ENCODE measurements around the gene KRT77. TPM values are rescaled to one million over a fixed set of nuclear protein-coding genes. Genes with fewer than 3 reads are reported as not detected.

KRT77 gene
- polyA plus RNA-seq, 1 of the 3 experiments (the other 2 are of a cell fraction), result not detected

DNA sequence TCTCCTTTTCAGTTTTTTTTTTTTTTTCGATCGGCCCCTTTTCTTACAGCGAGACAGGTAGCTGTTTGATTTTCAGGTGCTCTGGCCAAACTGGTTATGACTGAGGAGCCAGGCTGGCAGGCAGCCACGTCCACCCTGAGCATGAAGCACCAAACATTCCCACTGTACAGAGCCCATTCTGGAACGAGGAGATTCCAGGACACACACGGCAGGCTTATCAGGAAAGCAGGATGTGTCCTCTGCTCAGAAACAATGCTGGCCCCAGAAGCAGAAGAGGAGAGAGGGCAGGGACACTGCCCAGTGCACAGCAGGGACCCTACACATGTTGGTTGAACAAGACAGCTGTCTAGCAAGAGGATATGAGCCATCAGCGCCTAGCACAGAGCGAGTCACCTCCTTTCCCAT lies 47.6 kb downstream of the KRT77 start:
- peaks cover 37% of the 10 kb centered on the region for H3K27me3 ChIP-seq (ENCODE audit: insufficient read depth)
- H2AFZ ChIP-seq (ENCODE audit: low read depth), result no peak overlapping the region
- no peaks in the 10 kb centered on the region for H3K9me2 ChIP-seq
- no peak overlapping the region for H3K4me3 ChIP-seq (ENCODE audit: low read depth in 2 of 2, low read length in 1 of 2)
- no peaks in the 10 kb centered on the region for H3K4me1 ChIP-seq (ENCODE audit: control insufficient read depth in 1 of 2, insufficient read depth in 2 of 2, low read depth in 1 of 2, low read length in 1 of 2)
- CTCF ChIA-PET, result interaction anchor here (2.0 to 2.1 kb wide), 2 partner anchors 224 to 229 kb away, joined by 6 to 9 read pairs; no protein-coding TSS in a partner anchor
- H3K9me3 ChIP-seq, result no peaks in the 10 kb centered on the region
- H3K79me2 ChIP-seq (ENCODE audit: insufficient read depth), result no peaks in the 10 kb centered on the region
- DNase-seq, result no peak
- TF ChIP-seq RXRA (IDR thresholded peaks at IDR 0.05; ENCODE audit: borderline replicate concordance, low read depth) (no peak), TCF12 (IDR thresholded peaks at IDR 0.05) (no peak), GABPA (IDR thresholded peaks at IDR 0.05; ENCODE audit: low read depth) (no peak), ELF1 (IDR thresholded peaks at IDR 0.05) (no peak), EZH2phosphoT487 (IDR thresholded peaks at IDR 0.05; ENCODE audit: borderline replicate concordance, low read depth) (no peak), POLR2AphosphoS5 (IDR thresholded peaks at IDR 0.05; ENCODE audit: low read depth, low read length) (no peak), TAF1 (IDR thresholded peaks at IDR 0.05; ENCODE audit: borderline replicate concordance, low read depth, low read length) (no peak), RAD21 (IDR thresholded peaks at IDR 0.05; ENCODE audit: low read length) (no peak), NFIC (IDR thresholded peaks at IDR 0.05; ENCODE audit: borderline replicate concordance) (no peak), TEAD4 (IDR thresholded peaks at IDR 0.05; ENCODE audit: borderline replicate concordance, insufficient read depth) (no peak), REST (IDR thresholded peaks at IDR 0.05; ENCODE audit: low read depth, low read length) (no peak), SMC3 (IDR thresholded peaks at IDR 0.05; ENCODE audit: low read depth, low read length) (no peak), USF1 (IDR thresholded peaks at IDR 0.05; ENCODE audit: borderline replicate concordance, low read depth) (no peak), YY1 (IDR thresholded peaks at IDR 0.05; ENCODE audit: low read depth) (no peak), MXI1 (IDR thresholded peaks at IDR 0.05; ENCODE audit: low read depth, low read length) (no peak)
- TF ChIP-seq, protein P1, sequence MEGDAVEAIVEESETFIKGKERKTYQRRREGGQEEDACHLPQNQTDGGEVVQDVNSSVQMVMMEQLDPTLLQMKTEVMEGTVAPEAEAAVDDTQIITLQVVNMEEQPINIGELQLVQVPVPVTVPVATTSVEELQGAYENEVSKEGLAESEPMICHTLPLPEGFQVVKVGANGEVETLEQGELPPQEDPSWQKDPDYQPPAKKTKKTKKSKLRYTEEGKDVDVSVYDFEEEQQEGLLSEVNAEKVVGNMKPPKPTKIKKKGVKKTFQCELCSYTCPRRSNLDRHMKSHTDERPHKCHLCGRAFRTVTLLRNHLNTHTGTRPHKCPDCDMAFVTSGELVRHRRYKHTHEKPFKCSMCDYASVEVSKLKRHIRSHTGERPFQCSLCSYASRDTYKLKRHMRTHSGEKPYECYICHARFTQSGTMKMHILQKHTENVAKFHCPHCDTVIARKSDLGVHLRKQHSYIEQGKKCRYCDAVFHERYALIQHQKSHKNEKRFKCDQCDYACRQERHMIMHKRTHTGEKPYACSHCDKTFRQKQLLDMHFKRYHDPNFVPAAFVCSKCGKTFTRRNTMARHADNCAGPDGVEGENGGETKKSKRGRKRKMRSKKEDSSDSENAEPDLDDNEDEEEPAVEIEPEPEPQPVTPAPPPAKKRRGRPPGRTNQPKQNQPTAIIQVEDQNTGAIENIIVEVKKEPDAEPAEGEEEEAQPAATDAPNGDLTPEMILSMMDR (IDR thresholded peaks at IDR 0.05), result no peak
- TF ChIP-seq, protein P2, sequence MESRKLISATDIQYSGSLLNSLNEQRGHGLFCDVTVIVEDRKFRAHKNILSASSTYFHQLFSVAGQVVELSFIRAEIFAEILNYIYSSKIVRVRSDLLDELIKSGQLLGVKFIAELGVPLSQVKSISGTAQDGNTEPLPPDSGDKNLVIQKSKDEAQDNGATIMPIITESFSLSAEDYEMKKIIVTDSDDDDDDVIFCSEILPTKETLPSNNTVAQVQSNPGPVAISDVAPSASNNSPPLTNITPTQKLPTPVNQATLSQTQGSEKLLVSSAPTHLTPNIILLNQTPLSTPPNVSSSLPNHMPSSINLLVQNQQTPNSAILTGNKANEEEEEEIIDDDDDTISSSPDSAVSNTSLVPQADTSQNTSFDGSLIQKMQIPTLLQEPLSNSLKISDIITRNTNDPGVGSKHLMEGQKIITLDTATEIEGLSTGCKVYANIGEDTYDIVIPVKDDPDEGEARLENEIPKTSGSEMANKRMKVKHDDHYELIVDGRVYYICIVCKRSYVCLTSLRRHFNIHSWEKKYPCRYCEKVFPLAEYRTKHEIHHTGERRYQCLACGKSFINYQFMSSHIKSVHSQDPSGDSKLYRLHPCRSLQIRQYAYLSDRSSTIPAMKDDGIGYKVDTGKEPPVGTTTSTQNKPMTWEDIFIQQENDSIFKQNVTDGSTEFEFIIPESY (IDR thresholded peaks at IDR 0.05; ENCODE audit: borderline replicate concordance, low read depth), result no peak
- TF ChIP-seq, protein P3, sequence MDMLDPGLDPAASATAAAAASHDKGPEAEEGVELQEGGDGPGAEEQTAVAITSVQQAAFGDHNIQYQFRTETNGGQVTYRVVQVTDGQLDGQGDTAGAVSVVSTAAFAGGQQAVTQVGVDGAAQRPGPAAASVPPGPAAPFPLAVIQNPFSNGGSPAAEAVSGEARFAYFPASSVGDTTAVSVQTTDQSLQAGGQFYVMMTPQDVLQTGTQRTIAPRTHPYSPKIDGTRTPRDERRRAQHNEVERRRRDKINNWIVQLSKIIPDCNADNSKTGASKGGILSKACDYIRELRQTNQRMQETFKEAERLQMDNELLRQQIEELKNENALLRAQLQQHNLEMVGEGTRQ (IDR thresholded peaks at IDR 0.05; ENCODE audit: borderline replicate concordance, low read depth, low read length), result no peak
- TF ChIP-seq, protein P4, sequence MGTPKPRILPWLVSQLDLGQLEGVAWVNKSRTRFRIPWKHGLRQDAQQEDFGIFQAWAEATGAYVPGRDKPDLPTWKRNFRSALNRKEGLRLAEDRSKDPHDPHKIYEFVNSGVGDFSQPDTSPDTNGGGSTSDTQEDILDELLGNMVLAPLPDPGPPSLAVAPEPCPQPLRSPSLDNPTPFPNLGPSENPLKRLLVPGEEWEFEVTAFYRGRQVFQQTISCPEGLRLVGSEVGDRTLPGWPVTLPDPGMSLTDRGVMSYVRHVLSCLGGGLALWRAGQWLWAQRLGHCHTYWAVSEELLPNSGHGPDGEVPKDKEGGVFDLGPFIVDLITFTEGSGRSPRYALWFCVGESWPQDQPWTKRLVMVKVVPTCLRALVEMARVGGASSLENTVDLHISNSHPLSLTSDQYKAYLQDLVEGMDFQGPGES (IDR thresholded peaks at IDR 0.05; ENCODE audit: low read depth, low read length), result no peak
- WGBS (ENCODE audit: low lambda C conversion rate), result 24% methylated on average over 8 of the region's 8 CpGs
- no peak overlapping the region for H3K9ac ChIP-seq
- H3F3A ChIP-seq (replicated peaks; ENCODE audit: insufficient read depth), result no peaks in the 10 kb centered on the region
- POLR2A ChIA-PET, result no interaction called here
- no peak overlapping the region for H3K4me2 ChIP-seq
- H3K27ac ChIP-seq (ENCODE audit: low read depth in 2 of 2, low read length in 1 of 2), result no peak overlapping the region
- H3K36me3 ChIP-seq (replicated peaks in 1 of 2; ENCODE audit: control insufficient read depth in 1 of 2, insufficient read depth in 2 of 2, low read length in 1 of 2), result no peaks in the 10 kb centered on the region
- H4K20me1 ChIP-seq (ENCODE audit: insufficient read depth), result no peaks in the 10 kb centered on the region

Data from SK-N-SH (cell line).